Activated naive CD4-positive, alpha-beta T cell treated with anti-CD3 and anti-CD28 coated beads for 36 hours (primary cell): Measurements from ENCODE around the gene KCNK10. TPM values are rescaled to one million over a fixed set of nuclear protein-coding genes. Genes with fewer than 3 reads are reported as not detected.

Source experiments
- CTCF ChIA-PET: fragments of 350-600 bp; sonication (Branson Sonifier 250); formaldehyde crosslinking; loops from one replicate; lab custom pipeline; 2021; ENCODE audit warnings: antibody characterized with exemption; lab: Charles Lee
- DNase-seq: peaks from one replicate; pipeline ENCODE4 v3.0.0-alpha.2; 2020
- H3K27ac Mint-ChIP-seq: one replicate; pipeline ENCODE4 v1.8.0; 2021; ENCODE audit warnings: mild to moderate bottlenecking, mixed read lengths
- H3K27me3 Mint-ChIP-seq: one replicate; pipeline ENCODE4 v1.8.0; 2021; ENCODE audit warnings: low read depth, mixed read lengths
- H3K36me3 Mint-ChIP-seq: one replicate; pipeline ENCODE4 v1.8.0; 2021; ENCODE audit warnings: low read depth, mixed read lengths
- H3K4me1 Mint-ChIP-seq: one replicate; pipeline ENCODE4 v1.8.0; 2021; ENCODE audit warnings: low read depth, mixed read lengths
- H3K4me3 Mint-ChIP-seq: one replicate; pipeline ENCODE4 v1.8.0; 2021; ENCODE audit warnings: mild to moderate bottlenecking, moderate library complexity, mixed read lengths
- H3K9me3 Mint-ChIP-seq: one replicate; pipeline ENCODE4 v1.8.0; 2021; ENCODE audit warnings: mixed read lengths
- intact Hi-C: fragments of 100-400 bp; cut with micrococcal nuclease; formaldehyde crosslinking; loops from one replicate; pipeline ENCODE4 v1.15.1; 2023
- total RNA-seq, 2 experiments: library from RNA; stranded (reverse); gene quantifications; one replicate each; pipeline ENCODE4 v1.2.3, GENCODE V29; 2021

The KCNK10 gene
- total RNA-seq, 2 experiments from 2014 or later = not detected

DNA sequence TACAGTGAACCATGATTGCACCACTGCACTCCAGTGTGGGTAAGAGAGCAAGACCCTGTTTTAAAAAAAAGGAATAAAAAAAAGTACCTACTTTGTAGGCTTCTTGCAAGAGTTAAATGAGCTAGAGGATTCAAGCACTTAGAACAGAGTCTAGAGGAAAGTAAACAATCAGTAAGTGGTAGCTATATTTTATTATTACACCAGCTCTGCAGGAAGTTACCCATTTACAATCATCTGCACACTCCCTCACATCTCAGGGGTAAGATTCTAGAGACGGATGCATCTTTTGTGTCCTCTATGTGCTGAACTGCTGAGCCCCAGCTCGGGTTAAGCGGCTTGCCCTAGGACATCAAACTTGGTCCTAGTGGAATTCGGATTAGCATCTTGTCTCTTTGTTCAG, 67.3 kb downstream of the KCNK10 start:
- H3K4me1 Mint-ChIP-seq = no peaks in the 10 kb centered on the region
- intact Hi-C loops = no loop called here
- peaks cover 10% of the 10 kb centered on the region for H3K27me3 Mint-ChIP-seq
- no peaks in the 10 kb centered on the region for H3K9me3 Mint-ChIP-seq
- H3K27ac Mint-ChIP-seq = no peak overlapping the region
- no peak overlapping the region for H3K4me3 Mint-ChIP-seq
- CTCF ChIA-PET = no interaction called here
- DNase-seq = no peak
- H3K36me3 Mint-ChIP-seq = no peaks in the 10 kb centered on the region

DNA sequence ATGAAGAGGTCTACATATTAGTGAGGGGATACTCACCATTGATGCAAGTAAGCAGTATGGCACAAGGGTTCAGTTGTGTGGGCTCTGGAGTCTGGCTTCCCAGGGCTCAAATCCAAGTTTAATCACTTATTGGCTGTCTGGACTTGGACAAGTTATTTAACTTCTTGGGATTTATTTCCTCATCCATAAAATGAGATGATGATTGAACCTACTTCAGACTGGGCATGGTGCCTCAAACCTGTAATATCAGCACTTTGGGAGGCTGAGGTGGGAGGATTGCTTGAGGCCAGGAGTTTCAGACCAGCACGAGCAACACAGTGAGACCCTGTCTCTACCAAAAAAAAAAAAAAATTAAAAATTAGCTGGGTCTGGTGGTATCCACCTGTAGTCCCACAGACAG, 67.9 kb downstream of the KCNK10 start:
- no peak for DNase-seq
- Mint-ChIP-seq H3K27me3 (peaks cover 13% of the 10 kb centered on the region), H3K4me1 (no peaks in the 10 kb centered on the region), H3K36me3 (no peaks in the 10 kb centered on the region), H3K9me3 (no peaks in the 10 kb centered on the region), H3K4me3 (no peak overlapping the region), H3K27ac (no peak overlapping the region)
- CTCF ChIA-PET = no interaction called here
- intact Hi-C loops = no loop called here

DNA sequence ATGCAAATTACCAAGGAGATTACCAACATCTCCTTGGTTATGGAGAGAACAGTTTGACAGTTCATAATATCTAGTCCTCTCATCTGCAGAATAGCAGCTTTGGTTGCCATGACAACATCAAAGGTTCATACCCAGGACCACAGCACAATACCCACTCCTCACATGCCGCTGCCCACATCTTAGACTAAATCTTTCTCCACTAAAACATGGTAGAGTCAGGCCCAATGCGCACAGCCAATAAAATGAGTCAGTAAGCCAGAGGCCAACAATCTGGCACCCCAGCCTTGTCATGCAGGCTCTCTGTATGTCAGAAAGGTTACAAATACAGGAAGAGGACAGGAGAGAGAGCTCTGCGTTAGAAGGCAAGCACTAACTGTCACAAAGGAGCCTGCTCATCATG, 70.6 kb downstream of the KCNK10 start:
- H3K4me3 Mint-ChIP-seq = no peak overlapping the region
- intact Hi-C loops = no loop called here
- no peak overlapping the region for H3K27ac Mint-ChIP-seq
- H3K4me1 Mint-ChIP-seq = no peaks in the 10 kb centered on the region
- no peaks in the 10 kb centered on the region for H3K36me3 Mint-ChIP-seq
- CTCF ChIA-PET = interaction anchor here (1.6 kb wide), 1 partner anchor 63 kb away, joined by 5 read pairs; no protein-coding TSS in a partner anchor
- DNase-seq = no peak
- H3K27me3 Mint-ChIP-seq = peaks cover 6% of the 10 kb centered on the region
- H3K9me3 Mint-ChIP-seq = no peaks in the 10 kb centered on the region

DNA sequence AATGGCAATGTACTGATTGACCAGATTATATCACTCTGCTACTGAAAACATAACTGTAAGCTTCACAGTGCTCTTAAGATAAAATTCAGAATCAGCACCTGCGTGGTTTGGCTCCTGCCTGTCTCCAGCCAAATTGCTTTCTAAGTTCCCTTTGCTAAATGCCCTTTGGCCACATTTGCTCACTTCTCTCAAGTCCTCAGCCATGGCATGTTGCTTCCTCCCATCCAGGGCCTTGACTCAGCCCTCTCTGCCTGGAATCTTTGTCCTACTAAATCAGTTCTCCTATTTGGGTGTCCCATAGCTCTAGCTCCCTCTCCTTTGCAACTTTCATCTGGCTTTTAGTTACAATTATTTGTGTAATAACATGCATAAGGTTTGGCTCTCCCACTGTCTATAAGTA, 71.4 kb downstream of the KCNK10 start:
- CTCF ChIA-PET = no interaction called here
- peaks cover 6% of the 10 kb centered on the region for H3K27me3 Mint-ChIP-seq
- no peaks in the 10 kb centered on the region for H3K4me1 Mint-ChIP-seq
- no peak for DNase-seq
- no peak overlapping the region for H3K4me3 Mint-ChIP-seq
- H3K36me3 Mint-ChIP-seq = no peaks in the 10 kb centered on the region
- H3K27ac Mint-ChIP-seq = no peak overlapping the region
- intact Hi-C loops = no loop called here
- H3K9me3 Mint-ChIP-seq = no peaks in the 10 kb centered on the region

DNA sequence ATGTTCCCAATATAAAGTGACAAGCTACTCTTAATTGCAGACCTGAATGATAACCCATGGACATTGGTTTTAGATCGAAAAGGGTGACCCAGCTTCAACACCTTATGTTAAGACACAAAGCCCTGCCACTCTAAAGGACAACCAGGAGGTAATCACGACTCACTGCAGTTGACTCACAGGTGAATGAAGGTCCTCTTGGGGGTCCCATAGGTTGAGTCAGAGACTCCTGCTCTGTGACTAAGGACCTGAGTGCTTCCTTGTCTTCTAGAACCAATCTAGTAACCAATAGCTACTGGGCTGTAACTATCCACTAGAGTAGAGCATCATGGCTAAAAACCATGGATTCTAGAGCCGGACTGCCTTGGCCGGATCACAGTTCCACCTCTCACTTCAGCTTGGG, 73.8 kb downstream of the KCNK10 start:
- peaks cover 17% of the 10 kb centered on the region for H3K27me3 Mint-ChIP-seq
- no peaks in the 10 kb centered on the region for H3K36me3 Mint-ChIP-seq
- intact Hi-C loops = no loop called here
- H3K4me3 Mint-ChIP-seq = no peak overlapping the region
- no peaks in the 10 kb centered on the region for H3K4me1 Mint-ChIP-seq
- H3K9me3 Mint-ChIP-seq = no peaks in the 10 kb centered on the region
- CTCF ChIA-PET = interaction anchor here (0.8 kb wide), 1 partner anchor 61 kb away, joined by 3 read pairs; no protein-coding TSS in a partner anchor
- no peak overlapping the region for H3K27ac Mint-ChIP-seq
- no peak for DNase-seq

DNA sequence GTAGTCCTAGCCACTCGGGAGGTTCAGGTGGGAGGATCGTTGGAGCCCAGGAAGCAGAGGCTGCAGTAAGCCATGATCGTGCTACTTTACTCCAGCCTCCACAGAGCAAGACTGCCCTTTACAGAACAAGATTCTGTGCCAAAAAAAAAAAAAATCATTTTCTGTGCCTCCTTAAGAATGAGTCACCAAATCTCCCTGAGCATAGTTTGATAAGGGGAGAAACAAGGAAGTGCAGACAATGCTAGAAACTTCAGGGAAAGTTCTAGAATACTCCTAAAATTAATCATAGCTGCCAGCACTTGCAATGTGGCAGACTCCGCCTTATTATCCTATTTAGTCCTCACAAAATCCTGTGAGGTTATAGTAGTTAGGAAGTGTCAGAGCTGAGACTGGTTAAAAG, 74.5 kb downstream of the KCNK10 start:
- intact Hi-C loops = no loop called here
- no peak overlapping the region for H3K4me3 Mint-ChIP-seq
- no peaks in the 10 kb centered on the region for H3K4me1 Mint-ChIP-seq
- no peaks in the 10 kb centered on the region for H3K36me3 Mint-ChIP-seq
- CTCF ChIA-PET = interaction anchor here (0.8 to 1.0 kb wide), 2 partner anchors 60 to 85 kb away, joined by 3 read pairs; no protein-coding TSS in a partner anchor
- H3K27ac Mint-ChIP-seq = no peak overlapping the region
- no peak for DNase-seq
- H3K27me3 Mint-ChIP-seq = peaks cover 15% of the 10 kb centered on the region
- H3K9me3 Mint-ChIP-seq = no peaks in the 10 kb centered on the region

DNA sequence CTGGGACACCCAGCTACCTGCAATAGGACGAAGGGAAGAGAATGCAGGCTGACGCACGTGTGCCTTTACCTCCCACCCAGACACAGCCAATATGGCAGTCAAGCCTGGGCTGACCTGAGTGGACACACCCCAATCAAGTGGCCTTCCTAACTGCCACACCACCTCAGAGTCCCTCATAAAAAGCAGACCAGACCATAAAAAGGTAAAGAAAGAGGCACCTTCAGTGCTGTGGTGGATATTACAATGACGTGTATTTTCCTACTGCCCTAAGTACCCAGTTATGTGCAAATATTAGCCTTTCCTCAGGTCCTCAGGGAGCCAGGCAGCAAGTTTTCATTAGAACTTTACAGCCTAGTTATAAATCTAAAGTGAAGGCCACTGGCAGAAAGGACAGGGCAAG, 75.8 kb downstream of the KCNK10 start:
- no peaks in the 10 kb centered on the region for H3K4me1 Mint-ChIP-seq
- H3K27me3 Mint-ChIP-seq = peaks cover 19% of the 10 kb centered on the region
- DNase-seq = no peak
- H3K9me3 Mint-ChIP-seq = no peaks in the 10 kb centered on the region
- no peak overlapping the region for H3K27ac Mint-ChIP-seq
- H3K36me3 Mint-ChIP-seq = no peaks in the 10 kb centered on the region
- intact Hi-C loops = no loop called here
- H3K4me3 Mint-ChIP-seq = no peak overlapping the region
- CTCF ChIA-PET = no interaction called here

DNA sequence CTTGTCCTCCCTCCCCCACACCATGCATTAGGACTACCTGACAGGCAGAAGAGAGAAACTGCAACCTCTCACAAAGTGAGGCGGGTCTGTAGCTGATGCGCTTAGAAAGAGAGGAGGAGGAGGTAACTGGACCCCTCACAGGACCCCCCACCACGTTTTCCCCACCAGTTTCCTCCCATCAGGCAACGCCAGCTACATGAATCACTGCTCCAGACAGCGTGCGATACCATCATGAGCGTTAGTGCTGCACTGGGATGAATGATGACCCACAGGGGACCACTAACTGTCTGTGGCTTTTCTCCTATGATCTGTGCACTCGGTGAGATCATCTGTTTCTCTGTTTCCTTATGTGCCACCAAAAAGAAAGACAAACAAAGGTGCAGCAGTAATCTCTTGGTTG, 77.7 kb downstream of the KCNK10 start:
- peaks cover 21% of the 10 kb centered on the region for H3K27me3 Mint-ChIP-seq
- CTCF ChIA-PET = no interaction called here
- H3K4me1 Mint-ChIP-seq = no peaks in the 10 kb centered on the region
- no peak for DNase-seq
- intact Hi-C loops = no loop called here
- no peaks in the 10 kb centered on the region for H3K9me3 Mint-ChIP-seq
- no peak overlapping the region for H3K27ac Mint-ChIP-seq
- no peak overlapping the region for H3K4me3 Mint-ChIP-seq
- H3K36me3 Mint-ChIP-seq = no peaks in the 10 kb centered on the region

DNA sequence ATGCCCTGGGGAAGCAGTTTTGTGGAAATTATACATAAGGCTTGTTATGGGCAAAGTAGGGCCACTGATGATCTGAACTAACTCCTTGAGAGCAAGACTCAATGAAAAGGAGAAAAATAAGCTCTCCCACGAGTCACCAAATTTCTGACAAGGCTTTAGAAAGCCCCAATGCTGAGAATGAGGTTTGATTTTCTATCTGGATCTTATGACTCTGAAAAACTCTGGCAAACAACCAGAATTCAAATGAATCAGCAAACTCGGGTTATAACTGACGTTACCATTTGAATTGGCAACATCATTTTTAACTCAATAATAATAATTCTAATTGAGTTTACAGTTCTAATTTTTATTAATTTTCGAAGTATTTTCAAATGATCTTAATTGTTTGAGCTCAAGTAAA, 79.1 kb downstream of the KCNK10 start:
- no peaks in the 10 kb centered on the region for H3K9me3 Mint-ChIP-seq
- H3K27me3 Mint-ChIP-seq = peaks cover 23% of the 10 kb centered on the region
- H3K27ac Mint-ChIP-seq = no peak overlapping the region
- no peak for DNase-seq
- H3K4me1 Mint-ChIP-seq = no peaks in the 10 kb centered on the region
- no peaks in the 10 kb centered on the region for H3K36me3 Mint-ChIP-seq
- H3K4me3 Mint-ChIP-seq = no peak overlapping the region
- CTCF ChIA-PET = no interaction called here
- intact Hi-C loops = no loop called here

DNA sequence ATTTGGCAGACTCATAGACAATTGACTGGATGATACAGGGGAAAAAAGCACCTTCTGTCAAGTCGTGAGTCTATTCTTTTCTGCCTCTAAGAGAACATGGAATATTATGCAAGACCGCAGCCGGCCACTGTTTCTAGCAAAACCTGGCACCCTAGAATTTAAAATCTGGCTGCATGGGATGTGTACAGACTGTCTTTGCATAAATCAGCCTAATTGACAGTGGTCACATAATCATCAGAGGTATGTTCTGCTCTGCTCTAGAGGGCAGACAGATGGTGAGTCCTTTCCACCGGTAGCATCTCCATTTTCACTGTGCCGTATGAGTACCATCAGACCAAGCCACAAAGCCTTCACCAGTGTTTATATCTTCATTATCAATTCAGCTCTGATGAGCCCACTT, 80.6 kb downstream of the KCNK10 start:
- Mint-ChIP-seq H3K27me3 (peaks cover 23% of the 10 kb centered on the region), H3K4me3 (no peak overlapping the region), H3K36me3 (no peaks in the 10 kb centered on the region), H3K27ac (no peak overlapping the region), H3K9me3 (no peaks in the 10 kb centered on the region), H3K4me1 (no peaks in the 10 kb centered on the region)
- CTCF ChIA-PET = no interaction called here
- intact Hi-C loops = no loop called here
- no peak for DNase-seq

DNA sequence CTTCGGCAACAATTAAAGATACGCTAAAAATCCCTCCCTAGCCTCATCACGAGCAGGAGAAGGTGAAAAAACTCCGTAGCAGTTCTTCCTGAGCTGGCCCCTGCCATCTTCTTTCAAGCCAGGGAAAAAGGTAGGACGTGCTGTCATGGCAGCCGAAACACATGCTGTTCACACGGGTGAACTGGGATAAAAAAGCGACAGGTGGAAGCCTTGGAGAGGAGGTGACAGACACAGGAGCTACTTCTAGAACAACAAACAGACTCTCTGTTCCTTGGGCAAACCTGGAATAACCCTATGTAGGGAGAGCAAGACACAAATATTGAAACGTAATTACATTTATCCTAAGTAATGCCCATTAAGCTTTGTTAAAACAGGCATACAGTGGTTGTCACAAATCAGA, 81.3 kb downstream of the KCNK10 start:
- H3K27ac Mint-ChIP-seq = no peak overlapping the region
- H3K4me3 Mint-ChIP-seq = no peak overlapping the region
- no peaks in the 10 kb centered on the region for H3K4me1 Mint-ChIP-seq
- CTCF ChIA-PET = no interaction called here
- H3K36me3 Mint-ChIP-seq = no peaks in the 10 kb centered on the region
- H3K9me3 Mint-ChIP-seq = no peaks in the 10 kb centered on the region
- intact Hi-C loops = no loop called here
- H3K27me3 Mint-ChIP-seq = peaks cover 23% of the 10 kb centered on the region
- DNase-seq = no peak

DNA sequence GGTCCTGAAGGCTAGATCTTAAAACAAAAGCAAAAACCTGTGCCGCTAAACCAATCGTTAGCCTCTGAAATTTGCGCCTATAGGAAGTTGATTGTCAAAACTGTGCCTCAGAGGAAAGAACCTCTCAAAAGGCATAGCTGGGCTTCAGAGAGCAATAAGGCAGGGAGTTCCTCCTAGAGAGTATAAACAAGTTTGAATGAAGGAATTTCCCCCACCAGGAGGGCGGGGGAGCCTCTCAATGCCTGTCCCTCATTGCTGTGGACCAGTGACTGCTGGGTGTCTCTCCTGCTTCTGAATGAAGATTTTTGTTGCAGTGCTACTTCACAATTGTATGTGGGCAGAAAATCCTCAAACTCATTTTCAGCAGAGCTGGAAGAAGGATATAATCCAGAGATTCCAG, 88.6 kb downstream of the KCNK10 start:
- CTCF ChIA-PET = interaction anchor here (3.9 kb wide), 1 partner anchor 45 kb away, joined by 17 read pairs; no protein-coding TSS in a partner anchor

DNA sequence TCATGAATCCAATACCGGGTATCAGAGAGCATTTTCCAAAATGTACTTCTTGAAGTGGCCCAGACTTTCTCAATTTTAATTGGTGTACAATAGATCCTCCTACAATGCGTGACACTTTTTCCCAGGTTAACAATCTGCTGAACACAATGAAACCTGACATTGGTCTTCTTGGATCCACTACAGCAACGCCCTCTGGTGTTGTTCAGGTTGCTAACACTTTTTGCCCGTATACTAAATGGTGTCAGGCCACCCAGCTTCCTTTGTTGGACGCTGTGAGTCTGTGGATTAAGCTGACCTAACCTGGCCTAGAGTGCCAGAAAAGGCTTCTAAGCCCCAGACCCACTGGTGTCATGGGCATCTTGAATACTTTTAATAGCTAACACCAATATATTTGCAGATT, 89.2 kb downstream of the KCNK10 start:
- Mint-ChIP-seq H3K9me3 (peaks cover 4% of the 10 kb centered on the region), H3K36me3 (no peaks in the 10 kb centered on the region), H3K27ac (no peak overlapping the region), H3K4me1 (no peaks in the 10 kb centered on the region), H3K4me3 (no peak overlapping the region), H3K27me3 (peaks cover 5% of the 10 kb centered on the region)
- DNase-seq = peak; percentile 18
- intact Hi-C loops = loop anchor here (1.0 kb wide), 1 partner anchor 45 kb away; no protein-coding TSS in a partner anchor
- CTCF ChIA-PET = interaction anchor here (3.9 kb wide), 1 partner anchor 44 kb away, joined by 17 read pairs; no protein-coding TSS in a partner anchor

More for the DNA sequence above, 88.6 kb downstream of the KCNK10 start:
- no peak overlapping the region for H3K27ac Mint-ChIP-seq
- H3K9me3 Mint-ChIP-seq = peaks cover 4% of the 10 kb centered on the region
- intact Hi-C loops = loop anchor here (1.0 kb wide), 1 partner anchor 45 kb away; no protein-coding TSS in a partner anchor
- no peak overlapping the region for H3K4me3 Mint-ChIP-seq
- H3K36me3 Mint-ChIP-seq = no peaks in the 10 kb centered on the region
- no peak for DNase-seq
- no peaks in the 10 kb centered on the region for H3K4me1 Mint-ChIP-seq
- H3K27me3 Mint-ChIP-seq = peaks cover 5% of the 10 kb centered on the region
